HepG2 (cell line): ENCODE measurements around the gene OR2W1. TPM values are rescaled to one million over a fixed set of nuclear protein-coding genes. Genes with fewer than 3 reads are reported as not detected.
A peak's percentile ranks its signal among the peaks of the same experiment; 100 is the strongest.

ENCODE experiments used
- ATAC-seq: fragments of 200-7000 bp; cut with Tn5 transposase; 3 replicates; pipeline ENCODE4 v1.9.1; 2020; ENCODE audit warnings: mild to moderate bottlenecking, moderate library complexity
- BruUV-seq: library from RNA; stranded (reverse); fragments of 400-500 nt; replicated peaks from 2 replicates; lab custom pipeline; 2021; lab: Mats Ljungman, UMichigan
- CTCF ChIA-PET: fragments of 300-600 bp; formaldehyde crosslinking; extraction: SDS; loops from one replicate; lab custom pipeline; 2021; ENCODE audit warnings: low total read pairs, inconsistent platforms, low intra/inter-chr PET ratio; lab: Yijun Ruan, JAX
- POLR2A ChIA-PET: fragments of 350-600 bp; sonication (Branson Sonifier 250); formaldehyde crosslinking; loops from one replicate; lab custom pipeline; 2020; ENCODE audit warnings: antibody characterized with exemption, inconsistent platforms; lab: Yijun Ruan, JAX
- DNase-seq: peaks from one replicate; pipeline ENCODE4 v3.0.0-alpha.2; 2015; ENCODE audit warnings: low spot score
- FAIRE-seq: peaks from 3 replicates; lab custom pipeline; 2011; peaks lifted over from hg19 to GRCh38; lab: Jason Lieb, UNC
- H2AFZ ChIP-seq: one replicate; pipeline ENCODE4 v1.6.1; 2011; ENCODE audit warnings: low read length, inconsistent platforms
- H3K27ac ChIP-seq: fragments of 300-600 bp; 3 replicates; pipeline ENCODE4 v1.8.0; 2011; ENCODE audit warnings: mixed run types, mild to moderate bottlenecking, mixed read lengths, low read length, inconsistent platforms; ENCODE audit not compliant: insufficient read depth; ENCODE audit errors: extremely low read length
- H3K27me3 ChIP-seq, 2 experiments: fragments of 200-600 bp in 1 of 2; 2 replicates in 1 of 2; 3 replicates in 1 of 2; pipeline versions ENCODE4 v1.6.0 to v1.8.0; 2011; ENCODE audit warnings: low read length in 2 of 2, mild to moderate bottlenecking in 2 of 2, moderate library complexity in 2 of 2, inconsistent platforms in 1 of 2; ENCODE audit not compliant: insufficient read depth in 2 of 2, control insufficient read depth in 1 of 2
- H3K36me3 ChIP-seq, 2 experiments: fragments of 200-600 bp in 1 of 2; replicated peaks in 1 of 2; 2 replicates in 1 of 2; 3 replicates in 1 of 2; pipeline versions ENCODE4 v1.5.1 to v1.8.0; 2011; ENCODE audit warnings: low read length in 2 of 2, inconsistent platforms in 1 of 2; ENCODE audit not compliant: insufficient read depth in 2 of 2, control insufficient read depth in 1 of 2
- H3K4me1 ChIP-seq: 2 replicates; pipeline ENCODE4 v1.5.1; 2012; ENCODE audit warnings: low read length, inconsistent platforms; ENCODE audit not compliant: insufficient read depth
- H3K4me2 ChIP-seq: 2 replicates; pipeline ENCODE4 v1.6.0; 2011; ENCODE audit warnings: low read depth, low read length, inconsistent platforms
- H3K4me3 ChIP-seq, 3 experiments: fragments of 200-600 bp in 1 of 3; sonication (generic), shearing (Covaris generic) in 1 of 3; replicated peaks in 1 of 3; 2 replicates each; pipeline ENCODE4 v1.5.1; 2011 to 2016; ENCODE audit warnings: low read length in 3 of 3, inconsistent platforms in 2 of 3, low read depth in 2 of 3, mild to moderate bottlenecking in 2 of 3, control low read depth in 1 of 3, mixed read lengths in 1 of 3; ENCODE audit not compliant: insufficient read depth in 1 of 3
- H3K79me2 ChIP-seq: one replicate; pipeline ENCODE4 v1.6.1; 2011; ENCODE audit warnings: low read length, inconsistent platforms; ENCODE audit not compliant: insufficient read depth
- H3K9ac ChIP-seq: 2 replicates; pipeline ENCODE4 v1.6.0; 2011; ENCODE audit warnings: mild to moderate bottlenecking, low read depth, low read length, inconsistent platforms; ENCODE audit not compliant: insufficient read depth
- H3K9me3 ChIP-seq: 2 replicates; pipeline ENCODE4 v1.5.1; 2012; ENCODE audit warnings: mild to moderate bottlenecking, low read length
- H4K20me1 ChIP-seq: 2 replicates; pipeline ENCODE4 v1.6.0; 2011; ENCODE audit warnings: inconsistent platforms, mild to moderate bottlenecking, low read length, moderate library complexity; ENCODE audit not compliant: insufficient read depth
- MAFF ChIP-seq: IDR thresholded peaks from 2 replicates; pipeline ENCODE4 v1.6.1; 2011; ENCODE audit warnings: low read depth, low read length, improper control_type of control experiment
- PBX3 ChIP-seq: sonication (generic); formaldehyde crosslinking; IDR thresholded peaks from 2 replicates; pipeline ENCODE4 v1.8.1; 2023; ENCODE audit warnings: missing genetic modification reagents, inconsistent platforms, borderline replicate concordance
- SNAPC5 ChIP-seq: sonication (generic); formaldehyde crosslinking; IDR thresholded peaks from 2 replicates; pipeline ENCODE4 v1.8.1; 2023; ENCODE audit warnings: mild to moderate bottlenecking, missing genetic modification reagents, borderline replicate concordance
- SOX5 ChIP-seq: IDR thresholded peaks from 2 replicates; pipeline ENCODE4 v1.6.1; 2016; ENCODE audit warnings: borderline replicate concordance
- STAT6 ChIP-seq: sonication (generic); formaldehyde crosslinking; IDR thresholded peaks from 2 replicates; pipeline ENCODE4 v1.4.0; 2020; ENCODE audit warnings: missing genetic modification reagents, mild to moderate bottlenecking, borderline replicate concordance
- ZBTB33 ChIP-seq: sonication (generic); formaldehyde crosslinking; IDR thresholded peaks from 2 replicates; pipeline ENCODE4 v1.4.0; 2020; ENCODE audit warnings: missing genetic modification reagents
- ZNF34 ChIP-seq: sonication (generic); formaldehyde crosslinking; IDR thresholded peaks from 2 replicates; pipeline ENCODE4 v1.4.0; 2020; ENCODE audit warnings: mild to moderate bottlenecking, missing genetic modification reagents, borderline replicate concordance
- ZNF430 ChIP-seq: sonication (generic); formaldehyde crosslinking; IDR thresholded peaks from 2 replicates; pipeline ENCODE4 v1.9.0; 2021; ENCODE audit warnings: mild to moderate bottlenecking, missing genetic modification reagents
- ZNF687 ChIP-seq: sonication (generic); formaldehyde crosslinking; IDR thresholded peaks from 2 replicates; pipeline ENCODE4 v1.5.1; 2020; ENCODE audit warnings: mild to moderate bottlenecking, missing genetic modification reagents, moderate library complexity
- ZNF790 ChIP-seq: sonication (generic); formaldehyde crosslinking; IDR thresholded peaks from 2 replicates; pipeline ENCODE4 v1.8.0; 2022; ENCODE audit warnings: missing genetic modification reagents, mild to moderate bottlenecking, borderline replicate concordance
- ZNF850 ChIP-seq: sonication (generic); formaldehyde crosslinking; conservative IDR thresholded peaks from 2 replicates; pipeline ENCODE4 v1.9.0; 2021; ENCODE audit warnings: mild to moderate bottlenecking, missing genetic modification reagents
- WGBS: methylation state at CpG from one replicate; pipeline ENCODE4 v1.1.6; 2017; ENCODE audit warnings: low lambda C conversion rate; 5-methylcytosine and 5-hydroxymethylcytosine counted together
- in situ Hi-C: cut with HindIII; loops from 2 replicates; pipeline ENCODE4 v1.10.0; 2017; ENCODE audit warnings: low pct_unique_long_range_greater_than_20kb; ENCODE audit not compliant: extremely low pct_ligation_motif_present
- intact Hi-C: fragments of 100-400 bp; cut with micrococcal nuclease; formaldehyde crosslinking; loops from one replicate; pipeline ENCODE4 v1.10.0; 2022; ENCODE audit not compliant: unreplicated experiment
- polyA plus RNA-seq, 8 experiments: library from polyadenylated mRNA; depleted of rRNA in 3 of 8; stranded (reverse) in 7 of 8; unstranded in 1 of 8; fragments of >200 nt; fragmentation: Illumina TruSeq in 4 of 8; extraction: Trizol in 4 of 8; gene quantifications; 2 replicates each; pipeline versions ENCODE4 v1.2.1 to v1.2.3, GENCODE V29; 2011 to 2016; ENCODE audit warnings: low read depth in 4 of 8, missing spikeins in 1 of 8, mixed read lengths in 1 of 8; ENCODE audit not compliant: insufficient read depth in 1 of 8
- total RNA-seq, 5 experiments: library from RNA; depleted of rRNA; stranded (reverse); fragments of >200 nt; fragmentation: Illumina TruSeq; extraction: Trizol; gene quantifications; 2 replicates each; pipeline ENCODE4 v1.2.3, GENCODE V29; 2016; ENCODE audit warnings: low read depth in 1 of 5

OR2W1 gene
- total and polyA plus RNA-seq, 2 of the 13 experiments (the other 11 are each of a cell fraction or from before 2014, with no cell fraction given), result not detected

- CTCF ChIA-PET, result interaction anchor here (2.3 to 3.5 kb wide), 2 partner anchors 46 to 178 kb away, joined by 7 to 84 read pairs; no protein-coding TSS in a partner anchor
- no peak overlapping the region for H3K27ac ChIP-seq
Observed at GRCh38 chr6:29014729-29015608, 30.0 kb downstream of the OR2W1 start.

More at GRCh38 chr6:29014729-29015608, 30.0 kb downstream of the OR2W1 start:
- H3K4me2 ChIP-seq, result no peak overlapping the region
- intact Hi-C loops (loop anchor here (5.0 kb wide), 1 partner anchor 138 kb away; no protein-coding TSS in a partner anchor), in situ Hi-C loops (loop anchor here (5.0 to 10.0 kb wide), 4 partner anchors 73 to 330 kb away; no protein-coding TSS in a partner anchor)
- H3K27me3 ChIP-seq, result no peaks in the 10 kb centered on the region; a peak in 2 of 5 replicates
- no peak overlapping the region for H3K9ac ChIP-seq
- no peaks in the 10 kb centered on the region for H4K20me1 ChIP-seq
- POLR2A ChIA-PET, result interaction anchor here (0.8 to 2.7 kb wide), 10 partner anchors 29 to 1122 kb away, joined by 3 to 17 read pairs (median 8); partner anchors contain the start of gene TRIM27
- no peak for TF ChIP-seq ZNF34
- no peak for TF ChIP-seq ZNF430
- no peak for TF ChIP-seq MAFF
- no peak for TF ChIP-seq STAT6 (CRISPR knock-in tag)
- no peak for TF ChIP-seq PBX3 (CRISPR knock-in tag)
- TF ChIP-seq ZBTB33, result peak; percentile 95
- TF ChIP-seq ZNF687 (CRISPR knock-in tag), result peak; percentile 32; the same call in 1 of the 2 replicates
- TF ChIP-seq ZNF790 (CRISPR knock-in tag), result no peak
- TF ChIP-seq ZNF850, result no peak
- TF ChIP-seq SNAPC5, result no peak
- no peak for TF ChIP-seq SOX5 (CRISPR knock-in tag)
- no peak overlapping the region for H2AFZ ChIP-seq
- ATAC-seq, result no peak
- 97% methylated on average over 66 of the region's 79 CpGs for WGBS
- H3K36me3 ChIP-seq, result no peaks in the 10 kb centered on the region
- no TSS peak for BruUV-seq
- H3K79me2 ChIP-seq, result no peaks in the 10 kb centered on the region
- DNase-seq, result no peak
- peaks cover 25% of the 10 kb centered on the region for H3K4me1 ChIP-seq
- no peak for FAIRE-seq
- H3K4me3 ChIP-seq, result no peak overlapping the region
- H3K9me3 ChIP-seq, result no peaks in the 10 kb centered on the region
